ENCODE data around the gene OSBPL9.
A peak's percentile ranks its signal among the peaks of the same experiment; 100 is the strongest.

The OSBPL9 gene

GRCh38 chr1:51648180-51649109 lies 31.6 kb downstream of the OSBPL9 start:
- Histone ChIP-seq H3K9ac (ENCODE audit: low read length) (no peak overlapping the region), H3K27me3 (ENCODE audit: insufficient read depth, low read length, poor library complexity) (no peaks in the 10 kb centered on the region), H3K79me1 (ENCODE audit: low read length) (peaks cover 2% of the 10 kb centered on the region), H3K4me3 (ENCODE audit: low read length) (no peak overlapping the region), H3K4me1 (ENCODE audit: control insufficient read depth, low read depth, low read length) (peaks cover 9% of the 10 kb centered on the region), H3K56ac (ENCODE audit: low read length) (peak overlapping the region; percentile 9), H2BK15ac (replicated peaks; ENCODE audit: low read depth) (no peak overlapping the region), H2BK5ac (ENCODE audit: low read length) (no peak overlapping the region), H4K8ac (ENCODE audit: low read depth, low read length) (no peak overlapping the region), H2AK5ac (ENCODE audit: low read length) (no peak overlapping the region), H3K4me2 (ENCODE audit: low read length) (no peak overlapping the region), H2BK120ac (ENCODE audit: low read depth, low read length) (no peak overlapping the region), H3K4ac (ENCODE audit: low read depth, low read length) (no peak overlapping the region), H4K5ac (ENCODE audit: low read length) (no peak overlapping the region), H3K36me3 (ENCODE audit: control insufficient read depth, insufficient read depth, low read length) (no peaks in the 10 kb centered on the region), H3K79me2 (ENCODE audit: control insufficient read depth, insufficient read depth, low read length) (peaks cover 2% of the 10 kb centered on the region), H3K23ac (ENCODE audit: low read length) (no peak overlapping the region), H3K27ac (ENCODE audit: low read depth, low read length) (peak overlapping the region; percentile 62), H3K18ac (ENCODE audit: low read length) (peak overlapping the region; percentile 0)
- no CpG with 5 or more reads among the region's 6 CpGs for WGBS (ENCODE audit: extremely low coverage, insufficient coverage, low lambda C conversion rate)
- DNase-seq: peak; percentile 96

GRCh38 chr1:51649593-51650091 lies 32.8 kb downstream of the OSBPL9 start:
- Histone ChIP-seq H3K4me2 (ENCODE audit: low read length) (no peak overlapping the region), H3K56ac (ENCODE audit: low read length) (peak overlapping the region; percentile 10), H3K4ac (ENCODE audit: low read depth, low read length) (peak overlapping the region; percentile 91), H3K79me2 (ENCODE audit: control insufficient read depth, insufficient read depth, low read length) (peaks cover 2% of the 10 kb centered on the region), H2BK5ac (ENCODE audit: low read length) (no peak overlapping the region), H3K4me3 (ENCODE audit: low read length) (no peak overlapping the region), H3K27me3 (ENCODE audit: insufficient read depth, low read length, poor library complexity) (no peaks in the 10 kb centered on the region), H3K9ac (ENCODE audit: low read length) (no peak overlapping the region), H3K23ac (ENCODE audit: low read length) (no peak overlapping the region), H3K36me3 (ENCODE audit: control insufficient read depth, insufficient read depth, low read length) (no peaks in the 10 kb centered on the region), H4K5ac (ENCODE audit: low read length) (no peak overlapping the region), H2BK120ac (ENCODE audit: low read depth, low read length) (no peak overlapping the region), H2BK15ac (replicated peaks; ENCODE audit: low read depth) (peak overlapping the region; percentile 21), H3K27ac (ENCODE audit: low read depth, low read length) (no peak overlapping the region), H2AK5ac (ENCODE audit: low read length) (no peak overlapping the region), H3K4me1 (ENCODE audit: control insufficient read depth, low read depth, low read length) (peaks cover 9% of the 10 kb centered on the region), H3K18ac (ENCODE audit: low read length) (no peak overlapping the region), H3K79me1 (ENCODE audit: low read length) (peaks cover 2% of the 10 kb centered on the region), H4K8ac (ENCODE audit: low read depth, low read length) (no peak overlapping the region)
- no CpG with 5 or more reads among the region's 4 CpGs for WGBS (ENCODE audit: extremely low coverage, insufficient coverage, low lambda C conversion rate)
- DNase-seq: no peak

- no peak overlapping the region for H4K5ac ChIP-seq (ENCODE audit: low read length)
- H4K8ac ChIP-seq (ENCODE audit: low read depth, low read length): no peak overlapping the region
- H3K4ac ChIP-seq (ENCODE audit: low read depth, low read length): peak overlapping the region; percentile 91
- peaks cover 2% of the 10 kb centered on the region for H3K79me2 ChIP-seq (ENCODE audit: control insufficient read depth, insufficient read depth, low read length)
- no CpG with 5 or more reads among the region's 1 CpG for WGBS (ENCODE audit: extremely low coverage, insufficient coverage, low lambda C conversion rate)
- no peak overlapping the region for H3K27ac ChIP-seq (ENCODE audit: low read depth, low read length)
- H2BK5ac ChIP-seq (ENCODE audit: low read length): no peak overlapping the region
- no peak overlapping the region for H3K4me2 ChIP-seq (ENCODE audit: low read length)
- DNase-seq: no peak
- H3K23ac ChIP-seq (ENCODE audit: low read length): no peak overlapping the region
- H2BK15ac ChIP-seq (replicated peaks; ENCODE audit: low read depth): no peak overlapping the region
- no peak overlapping the region for H2BK120ac ChIP-seq (ENCODE audit: low read depth, low read length)
- H3K56ac ChIP-seq (ENCODE audit: low read length): no peak overlapping the region
- no peak overlapping the region for H2AK5ac ChIP-seq (ENCODE audit: low read length)
- H3K9ac ChIP-seq (ENCODE audit: low read length): no peak overlapping the region
- no peaks in the 10 kb centered on the region for H3K36me3 ChIP-seq (ENCODE audit: control insufficient read depth, insufficient read depth, low read length)
- no peaks in the 10 kb centered on the region for H3K27me3 ChIP-seq (ENCODE audit: insufficient read depth, low read length, poor library complexity)
- no peak overlapping the region for H3K18ac ChIP-seq (ENCODE audit: low read length)
- peaks cover 2% of the 10 kb centered on the region for H3K79me1 ChIP-seq (ENCODE audit: low read length)
- peaks cover 7% of the 10 kb centered on the region for H3K4me1 ChIP-seq (ENCODE audit: control insufficient read depth, low read depth, low read length)
- no peak overlapping the region for H3K4me3 ChIP-seq (ENCODE audit: low read length)
Observed at GRCh38 chr1:51650198-51650597, 33.3 kb downstream of the OSBPL9 start.

- H2AK5ac ChIP-seq (ENCODE audit: low read length): no peak overlapping the region
- no peak overlapping the region for H3K4ac ChIP-seq (ENCODE audit: low read depth, low read length)
- no peak overlapping the region for H3K18ac ChIP-seq (ENCODE audit: low read length)
- no peak overlapping the region for H3K9ac ChIP-seq (ENCODE audit: low read length)
- H3K4me3 ChIP-seq (ENCODE audit: low read length): no peak overlapping the region
- no peak overlapping the region for H3K23ac ChIP-seq (ENCODE audit: low read length)
- no peak for DNase-seq
- H3K4me2 ChIP-seq (ENCODE audit: low read length): no peak overlapping the region
- peaks cover 2% of the 10 kb centered on the region for H3K79me1 ChIP-seq (ENCODE audit: low read length)
- H3K27ac ChIP-seq (ENCODE audit: low read depth, low read length): no peak overlapping the region
- H3K27me3 ChIP-seq (ENCODE audit: insufficient read depth, low read length, poor library complexity): no peaks in the 10 kb centered on the region
- WGBS (ENCODE audit: extremely low coverage, insufficient coverage, low lambda C conversion rate): no CpG with 5 or more reads among the region's 3 CpGs
- no peak overlapping the region for H2BK5ac ChIP-seq (ENCODE audit: low read length)
- H3K79me2 ChIP-seq (ENCODE audit: control insufficient read depth, insufficient read depth, low read length): peaks cover 2% of the 10 kb centered on the region
- H4K5ac ChIP-seq (ENCODE audit: low read length): no peak overlapping the region
- no peak overlapping the region for H2BK120ac ChIP-seq (ENCODE audit: low read depth, low read length)
- H3K4me1 ChIP-seq (ENCODE audit: control insufficient read depth, low read depth, low read length): peaks cover 7% of the 10 kb centered on the region
- H4K8ac ChIP-seq (ENCODE audit: low read depth, low read length): no peak overlapping the region
- H2BK15ac ChIP-seq (replicated peaks; ENCODE audit: low read depth): no peak overlapping the region
- H3K56ac ChIP-seq (ENCODE audit: low read length): no peak overlapping the region
- no peaks in the 10 kb centered on the region for H3K36me3 ChIP-seq (ENCODE audit: control insufficient read depth, insufficient read depth, low read length)
Observed at GRCh38 chr1:51651552-51651942, 34.7 kb downstream of the OSBPL9 start.

GRCh38 chr1:51652599-51652998 lies 35.7 kb downstream of the OSBPL9 start:
- Histone ChIP-seq H3K27me3 (ENCODE audit: insufficient read depth, low read length, poor library complexity) (no peaks in the 10 kb centered on the region), H2BK120ac (ENCODE audit: low read depth, low read length) (no peak overlapping the region), H3K27ac (ENCODE audit: low read depth, low read length) (no peak overlapping the region), H2BK5ac (ENCODE audit: low read length) (no peak overlapping the region), H2AK5ac (ENCODE audit: low read length) (no peak overlapping the region), H3K23ac (ENCODE audit: low read length) (no peak overlapping the region), H3K9ac (ENCODE audit: low read length) (no peak overlapping the region), H4K8ac (ENCODE audit: low read depth, low read length) (no peak overlapping the region), H3K56ac (ENCODE audit: low read length) (no peak overlapping the region), H3K4me1 (ENCODE audit: control insufficient read depth, low read depth, low read length) (peaks cover 7% of the 10 kb centered on the region), H3K4me3 (ENCODE audit: low read length) (no peak overlapping the region), H3K36me3 (ENCODE audit: control insufficient read depth, insufficient read depth, low read length) (no peaks in the 10 kb centered on the region), H3K79me2 (ENCODE audit: control insufficient read depth, insufficient read depth, low read length) (peaks cover 2% of the 10 kb centered on the region), H3K4me2 (ENCODE audit: low read length) (no peak overlapping the region), H2BK15ac (replicated peaks; ENCODE audit: low read depth) (no peak overlapping the region), H3K79me1 (ENCODE audit: low read length) (peaks cover 2% of the 10 kb centered on the region), H3K4ac (ENCODE audit: low read depth, low read length) (no peak overlapping the region), H4K5ac (ENCODE audit: low read length) (no peak overlapping the region), H3K18ac (ENCODE audit: low read length) (no peak overlapping the region)
- DNase-seq: no peak

Measured in mesendoderm (in vitro differentiated cells).